ENCODE measurements around the gene CLCF1.

CLCF1 gene

GRCh38 chr11:67381244-67381972, 8.0 kb upstream of the CLCF1 start:
- peaks cover 23% of the 10 kb centered on the region for H3K27me3 Mint-ChIP-seq (ENCODE audit: low read depth)
- H3K4me3 Mint-ChIP-seq: no peak overlapping the region
- peak overlapping the region in 1 of 3 experiments; percentile 4 for H3K27ac Mint-ChIP-seq
- H3K4me1 Mint-ChIP-seq: peaks cover 16% of the 10 kb centered on the region
- TF ChIP-seq CTCF (IDR thresholded peaks at IDR 0.05; ENCODE audit: unreplicated experiment in 3 of 3): no peak
- no peaks in the 10 kb centered on the region for H3K9me3 Mint-ChIP-seq
- H3K36me3 Mint-ChIP-seq (ENCODE audit: low read depth): no peaks in the 10 kb centered on the region

- H3K4me1 Mint-ChIP-seq: peaks cover 23% of the 10 kb centered on the region
Measured at GRCh38 chr11:67379061-67380058, 6.0 kb upstream of the CLCF1 start.

GRCh38 chr11:67378544-67378943, 5.1 kb upstream of the CLCF1 start:
- TF ChIP-seq CTCF (IDR thresholded peaks at IDR 0.05; ENCODE audit: unreplicated experiment in 3 of 3): no peak
- Mint-ChIP-seq H3K27me3 (ENCODE audit: low read depth) (peaks cover 34% of the 10 kb centered on the region), H3K36me3 (ENCODE audit: low read depth) (no peaks in the 10 kb centered on the region), H3K4me1 (peaks cover 28% of the 10 kb centered on the region), H3K9me3 (no peaks in the 10 kb centered on the region), H3K4me3 (no peak overlapping the region), H3K27ac (peak overlapping the region in 1 of 3 experiments; percentile 44)

More at GRCh38 chr11:67379061-67380058, 6.0 kb upstream of the CLCF1 start:
- Mint-ChIP-seq H3K4me3 (no peak overlapping the region), H3K9me3 (no peaks in the 10 kb centered on the region), H3K27ac (peak overlapping the region in 1 of 3 experiments; percentile 44), H3K36me3 (ENCODE audit: low read depth) (no peaks in the 10 kb centered on the region), H3K27me3 (ENCODE audit: low read depth) (peaks cover 29% of the 10 kb centered on the region)
- no peak for TF ChIP-seq CTCF (IDR thresholded peaks at IDR 0.05; ENCODE audit: unreplicated experiment in 3 of 3)

- no peak for TF ChIP-seq CTCF (IDR thresholded peaks at IDR 0.05; ENCODE audit: unreplicated experiment in 3 of 3)
- peak overlapping the region; percentile 11 to 67 (median 62) for H3K4me3 Mint-ChIP-seq
- peaks cover 34% of the 10 kb centered on the region for H3K27me3 Mint-ChIP-seq (ENCODE audit: low read depth)
- H3K27ac Mint-ChIP-seq: peak overlapping the region; percentile 67 to 99 (median 81)
- no peaks in the 10 kb centered on the region for H3K9me3 Mint-ChIP-seq
- peaks cover 23% of the 10 kb centered on the region for H3K4me1 Mint-ChIP-seq
- no peaks in the 10 kb centered on the region for H3K36me3 Mint-ChIP-seq (ENCODE audit: low read depth)
Measured at GRCh38 chr11:67376873-67377808, 3.7 kb upstream of the CLCF1 start.

- no peak for TF ChIP-seq CTCF (IDR thresholded peaks at IDR 0.05; ENCODE audit: unreplicated experiment in 3 of 3)
- Mint-ChIP-seq H3K36me3 (ENCODE audit: low read depth) (no peaks in the 10 kb centered on the region), H3K9me3 (no peaks in the 10 kb centered on the region), H3K4me1 (peaks cover 31% of the 10 kb centered on the region), H3K4me3 (peak overlapping the region; percentile 62 to 72 (median 69)), H3K27me3 (ENCODE audit: low read depth) (peaks cover 41% of the 10 kb centered on the region), H3K27ac (peak overlapping the region; percentile 81 to 99 (median 97))
Measured at GRCh38 chr11:67376063-67376820, 2.8 kb upstream of the CLCF1 start.
